Renal pelvis (tissue), 4 donors: ENCODE measurements around the gene DHCR24. TPM values are rescaled to one million over a fixed set of nuclear protein-coding genes. Genes with fewer than 3 reads are reported as not detected.

Source experiments
- DNase-seq: peaks from one replicate; pipeline ENCODE4 v3.0.0-alpha.2; 2013
- polyA plus RNA-seq, 3 donors: library from polyadenylated mRNA; unstranded; fragments of 120-200 nt; gene quantifications; one replicate each; pipeline ENCODE4 v1.2.1, GENCODE V29; 2013; ENCODE audit not compliant: insufficient read length in 3 of 3

DHCR24 gene
- polyA plus RNA-seq, 3 donors, result 82.1 to 110 (median 86.7) TPM

DNA sequence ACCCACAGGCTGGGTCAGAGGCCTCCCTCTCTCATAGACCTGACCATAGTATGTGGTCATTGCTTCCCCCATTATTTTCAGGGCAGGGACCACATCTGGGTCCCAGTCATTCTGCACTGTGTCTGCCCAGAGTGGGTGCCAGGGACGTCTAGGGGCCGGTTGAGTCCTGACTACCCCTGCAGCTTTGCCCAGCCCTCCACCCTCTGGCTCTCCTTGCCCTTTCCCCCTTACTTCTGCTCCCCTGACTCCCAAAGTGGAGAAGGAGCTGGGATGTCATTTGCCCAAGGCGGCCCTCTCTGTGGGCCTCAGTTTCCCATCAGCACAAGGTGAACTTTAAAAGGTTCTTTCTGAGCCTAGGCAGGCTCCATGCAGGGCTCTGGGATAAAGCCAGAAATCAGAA lies 81.5 kb downstream of the DHCR24 start:
- no peak for DNase-seq

- no peak for DNase-seq
Observed at GRCh38 chr1:54804471-54805132, 82.4 kb downstream of the DHCR24 start.

- DNase-seq, result no peak
Observed at GRCh38 chr1:54803761-54804470, 83.1 kb downstream of the DHCR24 start.

DNA sequence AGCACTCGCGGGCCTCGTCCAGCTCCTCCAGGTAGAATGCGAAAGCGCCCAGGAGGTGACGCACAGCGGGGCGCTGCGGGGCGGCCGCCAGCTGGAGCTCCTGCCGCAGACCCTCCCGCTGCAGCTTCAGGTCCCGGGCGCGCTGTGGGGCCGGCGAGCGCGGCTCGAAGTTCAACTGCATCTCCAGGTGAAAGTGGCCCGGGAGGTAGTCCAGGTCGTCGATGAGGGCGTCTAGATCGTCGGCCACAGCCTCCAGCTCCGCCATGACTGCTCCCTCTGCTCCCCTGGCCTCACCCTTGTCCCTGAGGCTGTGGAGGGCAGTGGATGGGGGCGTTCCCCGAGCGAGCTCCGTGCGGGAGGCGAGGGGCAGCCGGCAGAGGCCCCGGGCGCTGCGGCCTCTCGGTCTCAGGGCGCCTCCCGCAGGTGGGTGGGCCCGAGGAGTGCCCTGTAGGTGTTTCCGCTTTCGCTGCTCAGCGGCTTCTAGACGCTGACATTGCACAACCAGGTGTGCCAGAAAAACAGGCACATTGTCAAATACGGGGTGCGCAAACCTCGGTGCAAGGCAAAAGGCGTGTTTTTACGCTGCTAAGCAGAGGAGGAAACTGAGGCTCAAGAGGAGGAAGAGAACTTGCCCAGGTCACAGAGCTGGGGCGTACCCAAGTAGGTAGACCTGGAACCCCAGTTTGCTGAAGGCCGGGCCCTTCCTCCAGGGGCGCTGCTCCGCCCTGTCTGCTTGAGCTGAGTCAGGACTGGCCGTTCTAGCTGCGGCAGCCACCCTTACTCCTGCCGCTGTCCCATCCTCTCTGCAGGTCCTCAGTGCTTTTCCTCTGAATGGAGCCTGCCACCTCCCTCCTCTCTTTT lies 85.9 kb downstream of the DHCR24 start, which contains the start of gene TTC22:
TTC22 (minus strand) TSS at position 425 of the 861 bp plus-strand sequence; CDS start at position 265, 160 bp downstream.
- DNase-seq, result peak; percentile 34

GRCh38 chr1:54800041-54800898 lies 86.7 kb downstream of the DHCR24 start:
- DNase-seq, result no peak

Other genes with a start within 250 kb of the DHCR24 start
- 10 to 100 TPM in 2 of 3 donors, 1 to 10 TPM in 1; 2.9 to 19.5 (median 16.0) TPM for gene MROH7, start 245.4 kb downstream of the DHCR24 start, polyA plus RNA-seq
- gene TTC4, start 171.3 kb downstream of the DHCR24 start, polyA plus RNA-seq, result 10 to 100 TPM; 31.3 to 35.8 (median 35.2) TPM
- gene PARS2, start 122.7 kb downstream of the DHCR24 start, polyA plus RNA-seq, result 10 to 100 TPM; 10.9 to 11.9 (median 11.8) TPM
- gene TTC22, start 85.9 kb downstream of the DHCR24 start, polyA plus RNA-seq, result 10 to 100 TPM in 1 of 3 donors, 1 to 10 TPM in 2; 6.7 to 10.5 (median 9.4) TPM
- gene TMEM61, start 93.4 kb upstream of the DHCR24 start, polyA plus RNA-seq, result 1 to 10 TPM in 2 of 3 donors, under 1 TPM in 1; 0.64 to 1.6 (median 1.5) TPM
- 1 to 10 TPM; 4.0 to 4.5 (median 4.5) TPM for gene BSND, start 111.7 kb upstream of the DHCR24 start, polyA plus RNA-seq
- 1 to 10 TPM; 1.7 to 2.4 (median 2.4) TPM for gene PCSK9, start 152.4 kb upstream of the DHCR24 start, polyA plus RNA-seq